ENCODE measurements around the gene BOLL. TPM values are rescaled to one million over a fixed set of nuclear protein-coding genes. Genes with fewer than 3 reads are reported as not detected.
"Not testable (repeated sequence)": the region's sequence is repeated elsewhere in the genome, so short reads cannot be mapped to it uniquely, and the experiment has no call there.

The BOLL gene
- total RNA-seq, 1 experiment from 2014 or later: not detected

- Histone ChIP-seq H3K79me2 (ENCODE audit: low read depth) (peaks cover 42% of the 10 kb centered on the region), H3K4me1 (replicated peaks; ENCODE audit: insufficient read depth) (peaks cover 15% of the 10 kb centered on the region), H2AFZ (no peak overlapping the region), H3K27me3 (ENCODE audit: insufficient read depth, low read depth) (no peaks in the 10 kb centered on the region), H3K4me2 (no peak overlapping the region), H3K27ac (no peak overlapping the region), H3K4me3 (no peak overlapping the region), H3K36me3 (ENCODE audit: low read depth) (peaks cover 28% of the 10 kb centered on the region), H3K9me3 (ENCODE audit: insufficient read depth, low read depth) (no peaks in the 10 kb centered on the region), H3F3A (ENCODE audit: insufficient read depth, low read depth) (no peaks in the 10 kb centered on the region; the same call in 1 of the 2 replicates), H4K20me1 (ENCODE audit: insufficient read depth) (peaks cover 15% of the 10 kb centered on the region), H3K9me2 (ENCODE audit: insufficient read depth) (no peaks in the 10 kb centered on the region)
- intact Hi-C loops (cut with micrococcal nuclease; ENCODE audit: unreplicated experiment): no loop called here
- BruUV-seq (replicated peaks): no TSS peak
- CTCF ChIA-PET: no interaction called here
- DNase-seq: no peak
- POLR2A ChIA-PET (ENCODE audit: unreplicated experiment): no interaction called here
- TF ChIP-seq EZH2 (IDR thresholded peaks at IDR 0.05; ENCODE audit: low read depth): no peak
- TF ChIP-seq, protein P1, sequence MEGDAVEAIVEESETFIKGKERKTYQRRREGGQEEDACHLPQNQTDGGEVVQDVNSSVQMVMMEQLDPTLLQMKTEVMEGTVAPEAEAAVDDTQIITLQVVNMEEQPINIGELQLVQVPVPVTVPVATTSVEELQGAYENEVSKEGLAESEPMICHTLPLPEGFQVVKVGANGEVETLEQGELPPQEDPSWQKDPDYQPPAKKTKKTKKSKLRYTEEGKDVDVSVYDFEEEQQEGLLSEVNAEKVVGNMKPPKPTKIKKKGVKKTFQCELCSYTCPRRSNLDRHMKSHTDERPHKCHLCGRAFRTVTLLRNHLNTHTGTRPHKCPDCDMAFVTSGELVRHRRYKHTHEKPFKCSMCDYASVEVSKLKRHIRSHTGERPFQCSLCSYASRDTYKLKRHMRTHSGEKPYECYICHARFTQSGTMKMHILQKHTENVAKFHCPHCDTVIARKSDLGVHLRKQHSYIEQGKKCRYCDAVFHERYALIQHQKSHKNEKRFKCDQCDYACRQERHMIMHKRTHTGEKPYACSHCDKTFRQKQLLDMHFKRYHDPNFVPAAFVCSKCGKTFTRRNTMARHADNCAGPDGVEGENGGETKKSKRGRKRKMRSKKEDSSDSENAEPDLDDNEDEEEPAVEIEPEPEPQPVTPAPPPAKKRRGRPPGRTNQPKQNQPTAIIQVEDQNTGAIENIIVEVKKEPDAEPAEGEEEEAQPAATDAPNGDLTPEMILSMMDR (conservative IDR thresholded peaks at IDR 0.05): no peak
These were observed 73.5 kb downstream of the BOLL start for GRCh38 chr2:197711578-197711977.

DNA sequence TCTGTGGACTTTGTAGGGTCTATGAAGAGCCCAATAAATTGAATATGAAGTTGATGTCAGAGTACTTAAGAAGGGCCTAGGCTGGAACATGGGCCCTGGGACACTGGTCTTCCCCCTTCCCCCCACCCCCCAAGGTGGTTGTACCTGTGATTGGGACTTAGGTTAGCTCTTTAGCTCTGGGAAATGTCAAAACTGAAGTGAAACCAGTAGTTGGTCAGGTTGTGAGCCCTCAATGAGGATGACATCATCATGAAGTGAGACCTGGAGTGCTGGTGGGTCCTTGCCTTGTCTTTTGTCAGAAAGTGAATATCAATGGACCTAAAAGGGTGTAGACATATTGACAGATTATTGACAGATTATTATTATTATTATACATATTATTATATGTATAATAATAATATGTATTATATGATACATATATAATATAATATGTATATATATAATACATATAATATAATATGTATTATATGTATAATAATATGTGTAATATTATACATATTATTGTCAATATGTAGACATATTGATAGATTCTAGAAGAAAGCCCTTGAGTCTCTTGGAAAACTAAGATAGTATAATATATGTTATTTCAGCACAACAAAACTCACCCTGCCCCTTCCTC, 74.6 kb downstream of the BOLL start:
- Histone ChIP-seq H3K9me3 (ENCODE audit: insufficient read depth, low read depth) (no peaks in the 10 kb centered on the region), H2AFZ (no peak overlapping the region), H3K9me2 (ENCODE audit: insufficient read depth) (no peaks in the 10 kb centered on the region), H3K79me2 (ENCODE audit: low read depth) (peaks cover 53% of the 10 kb centered on the region), H3K4me1 (replicated peaks; ENCODE audit: insufficient read depth) (peaks cover 15% of the 10 kb centered on the region), H3K4me2 (no peak overlapping the region), H3K36me3 (ENCODE audit: low read depth) (peaks cover 28% of the 10 kb centered on the region), H4K20me1 (ENCODE audit: insufficient read depth) (peaks cover 20% of the 10 kb centered on the region), H3K4me3 (no peak overlapping the region), H3F3A (ENCODE audit: insufficient read depth, low read depth) (no peaks in the 10 kb centered on the region; the same call in 1 of the 2 replicates), H3K27me3 (ENCODE audit: insufficient read depth, low read depth) (no peaks in the 10 kb centered on the region), H3K27ac (no peak overlapping the region)
- no peak for TF ChIP-seq EZH2 (IDR thresholded peaks at IDR 0.05; ENCODE audit: low read depth)
- TF ChIP-seq, protein P1 (conservative IDR thresholded peaks at IDR 0.05): no peak
- no peak for DNase-seq
- no TSS peak for BruUV-seq (replicated peaks)
- POLR2A ChIA-PET (ENCODE audit: unreplicated experiment): no interaction called here
- CTCF ChIA-PET: interaction anchor here (0.6 kb wide), 1 partner anchor 698 kb away, joined by 4 read pairs; no protein-coding TSS in a partner anchor
- intact Hi-C loops (cut with micrococcal nuclease; ENCODE audit: unreplicated experiment): no loop called here

GRCh38 chr2:197709140-197709539, 76.0 kb downstream of the BOLL start:
- Histone ChIP-seq H3K36me3 (ENCODE audit: low read depth) (peaks cover 25% of the 10 kb centered on the region), H3K4me1 (replicated peaks; ENCODE audit: insufficient read depth) (peaks cover 15% of the 10 kb centered on the region), H4K20me1 (ENCODE audit: insufficient read depth) (peaks cover 20% of the 10 kb centered on the region), H3K4me2 (peak overlapping the region; percentile 78; the same call in 1 of the 2 replicates), H3K79me2 (ENCODE audit: low read depth) (peaks cover 54% of the 10 kb centered on the region)
- CTCF ChIA-PET; H3F3A ChIP-seq (ENCODE audit: insufficient read depth, low read depth); H3K9me2 ChIP-seq (ENCODE audit: insufficient read depth); BruUV-seq (replicated peaks); H3K27me3 ChIP-seq (ENCODE audit: insufficient read depth, low read depth); H2AFZ ChIP-seq; H3K4me3 ChIP-seq; H3K9me3 ChIP-seq (ENCODE audit: insufficient read depth, low read depth); POLR2A ChIA-PET (ENCODE audit: unreplicated experiment); H3K27ac ChIP-seq; DNase-seq: not testable (repeated sequence)
- intact Hi-C loops (cut with micrococcal nuclease; ENCODE audit: unreplicated experiment): loop anchor here (5.0 to 10.0 kb wide), 6 partner anchors 68 to 1748 kb away; partner anchors contain the start of genes HSPE1, MOB4, SATB2 and SF3B1

Data from PC-9 (cell line).